ENCODE results near the gene EXD2. TPM values are rescaled to one million over a fixed set of nuclear protein-coding genes. Genes with fewer than 3 reads are reported as not detected.

The EXD2 gene
- total RNA-seq, 1 donor from 2014 or later: 28.0 TPM

DNA sequence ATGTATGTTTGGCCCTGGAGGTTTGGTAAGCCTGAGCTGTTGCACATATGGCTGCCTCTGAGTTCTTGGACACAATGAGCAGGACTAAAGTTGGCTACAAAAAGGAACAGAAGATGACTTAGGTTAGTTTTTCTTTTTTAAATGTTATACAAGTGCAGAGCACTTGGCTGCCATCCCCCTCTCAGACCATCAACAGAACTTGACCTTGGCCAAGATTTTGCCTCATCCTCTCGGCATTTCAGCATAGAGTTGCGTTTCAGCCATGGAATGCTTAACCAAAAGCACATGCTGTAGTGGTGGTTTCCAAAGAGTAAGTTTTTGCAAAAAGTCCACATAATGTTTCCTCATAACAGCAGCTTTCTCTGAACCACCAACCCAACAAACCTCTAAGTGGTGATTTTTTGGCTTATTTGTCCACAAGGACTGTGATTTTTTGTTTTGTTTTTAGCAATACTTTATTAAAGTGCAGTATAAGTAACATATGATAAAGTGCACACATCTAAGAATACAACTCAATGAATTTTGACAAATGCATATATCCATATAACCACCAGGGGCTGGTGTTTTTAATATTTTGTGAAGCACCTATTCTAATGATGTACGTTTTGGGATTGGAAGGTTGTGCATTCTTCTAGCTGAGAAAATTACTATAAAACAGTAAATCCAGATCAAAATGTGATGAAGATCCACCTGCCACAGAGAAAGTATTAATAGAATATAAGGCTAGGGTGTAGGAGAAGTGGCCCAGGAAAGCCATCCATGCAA, 56.6 kb downstream of the EXD2 start:
- no peak for DNase-seq (ENCODE audit: extremely low read depth, low read depth, low spot score)

DNA sequence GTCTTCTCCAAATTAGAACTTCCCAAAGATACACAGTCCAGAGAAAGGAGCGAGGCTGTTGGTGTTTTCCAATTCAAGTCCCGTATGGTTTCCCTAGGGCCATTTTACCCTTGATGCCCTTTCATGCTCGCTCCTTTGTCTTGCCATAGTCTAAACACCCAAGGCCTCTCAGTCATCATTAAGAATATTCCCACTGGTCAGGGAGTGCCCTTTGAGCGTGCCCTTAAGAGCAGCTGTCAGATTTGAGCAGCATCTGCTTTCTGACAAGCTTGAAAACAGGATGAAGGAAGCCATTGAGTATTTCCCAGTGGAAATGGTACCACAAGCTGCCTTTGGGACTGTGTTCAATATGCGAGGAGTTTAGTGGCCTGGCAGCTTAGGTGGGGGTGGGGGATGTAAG, 58.3 kb downstream of the EXD2 start:
- no peak for DNase-seq (ENCODE audit: extremely low read depth, low read depth, low spot score)

DNA sequence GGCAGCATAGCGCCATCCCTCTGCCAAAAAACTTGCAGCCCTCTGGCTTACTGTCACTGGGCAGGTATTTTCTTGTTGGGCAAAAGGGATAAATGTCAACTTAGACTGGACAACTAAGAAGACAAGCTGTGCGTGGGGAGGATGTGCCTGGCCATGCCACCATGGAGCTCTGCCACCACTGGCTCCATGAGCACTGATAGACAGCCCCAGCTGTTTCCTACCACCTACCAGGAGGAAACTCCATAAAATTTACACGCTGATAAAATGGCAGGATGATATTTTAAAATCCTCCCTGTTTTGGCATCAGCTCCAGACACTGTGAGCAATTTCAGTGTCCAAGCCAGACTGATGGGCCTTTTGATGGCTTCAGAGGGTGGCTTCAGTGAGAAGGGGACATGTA, 61.6 kb downstream of the EXD2 start:
- DNase-seq (ENCODE audit: extremely low read depth, low read depth, low spot score): no peak

DNA sequence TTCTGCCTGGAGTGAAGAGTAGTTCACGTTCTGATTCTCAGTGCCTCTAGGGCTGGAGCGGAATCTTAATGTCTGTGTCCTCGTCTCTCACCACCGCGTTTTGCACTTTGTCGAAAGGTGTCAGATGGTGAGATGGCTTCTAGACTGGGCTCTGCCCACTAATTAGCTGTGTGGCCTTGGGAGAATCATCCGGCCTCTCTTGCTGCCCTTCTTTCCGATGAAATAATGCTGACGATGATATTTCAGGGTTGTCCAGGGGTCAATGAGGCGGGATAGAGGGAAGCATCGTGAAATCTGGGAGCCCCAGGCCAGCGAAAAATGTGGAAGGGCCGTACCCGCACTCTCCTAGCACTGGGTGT, 67.8 kb downstream of the EXD2 start:
- no peak for DNase-seq (ENCODE audit: extremely low read depth, low read depth, low spot score)

DNA sequence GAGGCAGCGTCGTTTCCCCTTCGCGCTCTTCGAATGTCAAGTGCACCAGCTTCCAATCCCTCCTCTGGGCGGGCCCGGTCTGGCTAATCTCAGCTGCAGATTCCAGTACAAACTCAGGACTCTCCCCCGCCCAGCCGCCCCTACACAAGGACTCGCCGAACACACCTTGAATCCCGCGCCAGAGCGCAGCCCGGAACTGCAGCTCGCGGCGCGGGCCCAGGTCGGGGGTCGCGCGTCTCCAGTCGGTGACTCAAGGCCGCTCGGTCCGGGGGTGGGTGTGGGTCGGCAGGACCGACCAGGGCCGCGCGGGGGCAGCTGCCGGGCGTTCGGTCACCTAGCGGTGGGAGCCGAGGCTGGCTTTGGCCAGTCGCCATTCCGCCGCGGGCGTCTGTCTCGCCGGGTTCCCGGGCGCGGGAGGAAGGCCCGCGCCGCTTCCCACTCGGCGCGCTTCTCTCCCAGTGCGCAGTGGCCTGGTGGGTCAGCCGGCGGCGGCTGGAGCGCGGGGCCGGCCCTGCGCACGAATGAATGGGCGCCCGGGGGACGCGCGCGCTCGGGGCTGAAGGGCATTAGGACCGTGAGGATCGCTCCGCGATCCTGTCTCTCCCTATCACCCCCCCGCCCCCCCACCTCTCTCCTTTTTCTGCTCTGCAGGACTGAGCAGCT, 68.4 kb downstream of the EXD2 start, which contains the start of gene GALNT16:
Gene GALNT16, plus strand, starts transcription at position 632 of the 663 bp plus-strand sequence. CDS start 133 bp downstream, outside the sequence.
- no peak for DNase-seq (ENCODE audit: extremely low read depth, low read depth, low spot score)

DNA sequence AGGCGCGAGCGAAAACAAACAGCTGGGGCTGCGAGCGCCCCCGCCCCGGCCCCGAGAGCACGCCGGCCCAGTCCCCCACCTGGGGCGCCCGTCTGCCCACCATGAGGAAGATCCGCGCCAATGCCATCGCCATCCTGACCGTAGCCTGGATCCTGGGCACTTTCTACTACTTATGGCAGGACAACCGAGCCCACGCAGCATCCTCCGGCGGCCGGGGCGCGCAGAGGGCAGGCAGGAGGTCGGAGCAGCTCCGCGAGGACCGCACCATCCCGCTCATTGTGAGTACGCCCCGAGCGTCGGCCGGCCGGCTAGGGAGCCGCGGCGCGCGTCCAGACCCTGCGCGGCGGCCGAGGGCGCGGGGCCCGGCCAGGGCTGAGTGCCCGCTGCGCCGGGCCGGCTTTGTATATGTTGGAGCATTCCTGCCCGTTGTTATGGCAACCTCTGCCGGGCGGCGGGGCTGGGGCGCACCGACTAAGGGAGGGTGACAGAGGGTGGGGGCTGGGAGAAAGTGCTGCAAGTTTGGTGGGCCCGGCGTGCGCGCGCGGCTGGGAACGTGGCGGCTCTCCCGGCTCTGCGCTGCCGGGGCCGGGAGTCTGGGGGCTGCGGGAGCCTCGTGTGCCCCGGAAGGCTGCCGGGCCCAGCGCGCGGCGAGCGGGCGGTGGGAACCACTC, 69.0 kb downstream of the EXD2 start:
- DNase-seq (ENCODE audit: extremely low read depth, low read depth, low spot score): no peak

DNA sequence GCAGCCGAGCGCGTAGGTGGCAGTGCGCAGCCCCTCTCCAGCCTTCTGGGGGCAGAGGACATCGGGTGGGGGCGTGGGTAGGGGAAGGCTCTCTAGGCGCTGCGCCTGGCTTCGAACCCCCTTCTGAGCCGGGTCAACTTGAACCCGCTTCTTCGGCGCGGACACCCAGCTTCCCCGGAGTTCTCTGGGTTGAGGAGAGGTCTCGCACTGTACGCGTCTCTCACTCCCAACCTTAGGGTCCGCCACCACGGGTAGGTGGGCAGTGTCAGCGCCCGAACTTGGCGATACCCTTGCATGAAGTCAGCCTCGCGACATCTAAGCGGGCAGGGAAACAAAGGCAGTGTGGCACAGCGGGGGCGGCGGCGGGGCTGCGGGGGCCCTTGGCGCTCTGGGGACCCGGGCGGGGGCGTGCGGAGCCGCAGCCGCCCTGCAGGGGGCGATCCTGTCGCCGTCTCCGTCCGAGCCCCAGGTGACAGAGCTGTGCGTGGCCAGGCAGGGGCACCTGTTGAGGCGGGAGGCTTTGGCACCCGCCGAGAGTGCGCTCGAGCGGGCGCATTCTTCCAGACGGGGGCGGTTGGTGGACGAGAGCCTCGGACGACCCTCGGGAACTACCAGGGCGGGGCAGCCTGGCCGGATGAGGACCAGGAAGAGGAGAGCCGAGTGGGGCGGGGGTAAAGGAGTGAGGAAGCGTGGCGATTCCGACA, 69.7 kb downstream of the EXD2 start:
- DNase-seq (ENCODE audit: extremely low read depth, low read depth, low spot score): no peak

DNA sequence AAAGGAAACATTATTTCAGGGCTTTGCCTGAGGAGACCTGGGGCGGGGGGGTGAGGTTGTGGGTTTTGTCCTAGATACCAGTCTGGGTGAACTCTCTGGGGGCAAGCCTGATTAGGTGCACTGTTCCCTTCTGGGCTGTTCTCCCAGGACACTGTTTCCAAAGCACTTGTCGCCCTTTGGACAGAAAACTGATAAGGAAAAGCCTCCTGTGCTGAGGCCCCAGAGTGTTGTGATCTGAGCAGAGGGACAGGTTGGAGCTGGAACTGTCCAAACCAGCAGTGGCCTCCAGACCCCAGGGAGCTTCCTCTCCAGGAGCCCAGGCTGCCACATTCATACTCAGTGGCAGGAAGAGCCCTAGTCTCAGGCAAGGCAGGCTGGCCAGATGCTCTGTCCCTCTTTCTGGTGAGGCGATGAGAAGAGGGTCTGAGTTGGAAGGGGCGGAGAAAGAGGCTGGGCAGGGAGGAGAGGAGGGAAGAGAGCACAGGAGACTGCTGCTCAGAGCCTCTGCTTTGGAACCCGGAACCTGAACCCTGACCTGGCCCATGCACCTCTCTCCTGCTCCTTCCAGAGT, 70.5 kb downstream of the EXD2 start:
- DNase-seq (ENCODE audit: extremely low read depth, low read depth, low spot score): no peak

DNA sequence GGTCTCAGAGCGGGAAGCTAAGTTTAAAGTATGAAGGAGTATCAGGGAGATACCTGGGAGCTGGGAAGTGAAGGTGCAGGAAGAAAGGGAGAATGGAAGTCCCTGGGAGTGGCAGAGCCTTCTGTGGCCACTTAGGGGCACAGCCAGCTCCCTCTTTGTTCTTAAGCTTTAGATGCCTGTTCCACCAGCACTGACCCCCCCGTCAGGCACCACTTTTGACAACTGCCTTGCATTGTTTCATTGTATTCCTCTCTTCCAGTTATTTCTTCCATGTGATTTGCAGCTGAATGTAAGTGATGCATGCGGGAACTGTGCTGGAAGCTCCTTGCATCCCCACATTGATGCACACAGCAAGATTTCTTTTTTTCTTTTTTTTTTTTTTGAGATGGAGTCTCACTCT, 71.2 kb downstream of the EXD2 start:
- DNase-seq (ENCODE audit: extremely low read depth, low read depth, low spot score): no peak

DNA sequence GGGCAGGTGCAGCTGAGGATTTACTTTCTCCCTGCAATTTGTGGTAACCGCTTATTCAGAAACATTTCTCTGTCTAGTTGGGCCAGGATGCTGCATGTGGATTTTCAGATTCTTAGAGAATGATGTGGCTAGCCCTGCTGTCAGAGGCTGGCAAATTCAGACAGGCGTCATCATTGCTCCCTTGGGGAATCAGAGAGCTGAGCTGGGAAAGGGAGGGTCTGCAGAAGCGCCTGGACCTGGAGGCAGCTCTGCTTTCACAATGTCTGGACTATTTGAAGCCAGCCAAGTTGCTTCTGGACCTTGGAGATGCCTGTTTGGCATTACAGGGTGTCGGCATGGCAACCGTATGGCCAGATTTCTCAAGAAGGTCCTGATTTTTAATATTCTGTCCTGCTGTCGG, 72.1 kb downstream of the EXD2 start:
- DNase-seq (ENCODE audit: extremely low read depth, low read depth, low spot score): no peak

DNA sequence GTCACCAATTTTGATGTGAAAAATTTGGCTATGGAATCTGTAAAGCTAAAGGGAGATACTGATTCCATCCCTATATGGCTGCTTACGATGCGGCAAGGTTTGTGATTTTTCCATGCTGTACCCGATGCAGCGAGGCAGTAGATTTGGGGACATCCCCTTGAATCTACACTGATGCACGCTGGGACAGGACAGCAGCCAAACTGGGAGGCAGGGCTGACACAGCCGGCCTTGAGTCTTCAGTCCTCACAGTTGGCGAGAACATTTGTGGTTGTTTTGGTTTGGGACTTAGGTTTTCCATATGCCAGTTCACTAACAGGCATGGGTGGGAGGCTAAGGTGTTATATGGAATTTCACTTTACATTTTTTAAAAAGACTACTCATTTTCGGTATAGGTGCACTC, 72.5 kb downstream of the EXD2 start:
- no peak for DNase-seq (ENCODE audit: extremely low read depth, low read depth, low spot score)

DNA sequence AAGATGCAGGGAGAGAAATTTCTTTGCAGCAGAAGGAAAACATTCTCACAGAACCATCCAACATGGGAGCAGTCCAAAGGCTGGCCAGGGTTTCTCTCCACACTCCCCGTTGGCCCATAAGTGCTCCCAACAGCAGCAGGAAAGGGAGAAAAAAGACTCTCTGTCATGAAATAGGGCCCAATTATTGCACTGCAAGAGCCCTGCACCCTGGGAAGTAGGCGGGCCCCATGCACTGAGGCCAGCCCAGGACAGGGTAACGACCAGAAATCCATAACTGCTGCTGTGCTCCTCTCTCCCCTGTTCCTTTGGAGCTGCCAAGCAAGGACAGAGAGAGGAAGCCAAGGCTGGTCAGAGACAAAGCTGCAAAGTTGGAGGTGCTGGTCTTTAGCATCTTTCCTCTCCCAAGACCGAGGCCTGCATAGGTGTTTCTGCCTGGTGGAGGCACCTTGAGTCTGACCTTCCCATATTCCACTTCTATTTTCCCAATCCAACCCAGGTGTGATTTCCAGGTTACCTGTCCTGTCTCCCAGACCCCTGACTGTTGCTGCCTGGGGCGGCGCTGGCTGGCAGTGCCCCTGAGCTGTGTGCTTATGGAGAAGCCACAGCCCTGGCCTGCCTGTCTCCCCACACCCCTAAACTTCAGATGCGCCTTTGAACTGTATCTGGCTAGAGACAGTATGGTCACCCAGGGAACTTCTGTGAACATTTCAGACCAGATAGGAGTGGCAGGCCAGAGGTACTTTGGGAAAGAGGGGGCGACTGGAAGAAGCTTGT, 75.5 kb downstream of the EXD2 start:
- no peak for DNase-seq (ENCODE audit: extremely low read depth, low read depth, low spot score)

DNA sequence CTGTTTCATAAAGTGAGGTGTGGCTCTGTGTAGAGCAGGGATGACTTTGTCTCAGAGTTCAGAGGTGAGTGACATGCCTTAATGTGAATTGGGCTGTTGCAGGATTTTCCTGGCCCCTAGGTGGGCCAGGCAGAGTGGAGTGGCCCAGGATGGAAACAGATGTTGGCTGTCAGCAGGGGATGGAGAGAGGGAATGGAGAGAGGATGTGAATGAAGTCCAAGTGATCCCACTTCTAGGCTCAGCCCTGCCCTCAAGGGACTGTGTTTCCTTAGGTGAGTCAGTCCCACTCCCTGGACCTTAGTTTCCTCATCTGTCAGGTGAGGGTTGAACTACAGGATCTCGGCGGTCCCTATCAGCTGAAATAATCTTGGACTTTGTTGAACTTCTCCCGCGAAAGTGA, 76.2 kb downstream of the EXD2 start:
- no peak for DNase-seq (ENCODE audit: extremely low read depth, low read depth, low spot score)

DNA sequence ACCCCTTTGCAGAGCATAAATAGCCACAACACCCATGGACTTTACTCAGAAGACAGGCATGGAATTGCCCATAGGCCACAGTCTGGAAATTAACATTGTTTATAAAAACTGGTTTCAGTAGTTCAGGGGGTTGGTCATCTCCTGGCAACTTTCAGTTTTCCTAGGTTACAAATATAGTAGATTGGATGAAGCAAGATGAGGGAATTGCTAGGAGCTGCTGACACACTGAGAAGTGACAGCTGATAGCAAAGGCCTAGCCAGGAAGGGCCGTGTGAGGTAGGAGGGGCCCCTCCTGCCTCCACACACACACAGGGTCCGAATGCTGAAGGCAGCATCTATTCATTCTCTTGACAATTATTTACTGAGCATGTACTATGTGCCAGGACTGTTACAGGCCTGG, 76.9 kb downstream of the EXD2 start:
- DNase-seq (ENCODE audit: extremely low read depth, low read depth, low spot score): no peak

DNA sequence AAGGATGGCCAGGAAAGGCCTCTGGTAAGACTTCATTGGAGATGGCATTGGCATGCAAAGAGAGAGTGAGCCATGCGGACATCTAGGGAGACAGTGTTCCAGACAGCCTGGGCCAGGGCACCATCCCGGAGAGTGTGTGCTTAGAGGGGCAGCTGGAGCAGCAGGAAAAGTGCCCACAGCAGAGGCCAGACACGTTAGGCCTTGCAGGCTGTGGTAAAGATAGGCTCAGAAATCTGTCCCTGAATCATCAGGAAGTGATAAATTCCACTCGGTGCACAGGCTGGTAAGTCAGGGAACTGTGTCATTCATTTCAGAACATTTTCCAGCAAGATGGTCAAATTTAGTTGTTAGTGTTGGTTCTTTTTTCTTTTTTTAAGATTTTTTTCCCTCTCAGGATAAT, 77.5 kb downstream of the EXD2 start:
- DNase-seq (ENCODE audit: extremely low read depth, low read depth, low spot score): no peak

DNA sequence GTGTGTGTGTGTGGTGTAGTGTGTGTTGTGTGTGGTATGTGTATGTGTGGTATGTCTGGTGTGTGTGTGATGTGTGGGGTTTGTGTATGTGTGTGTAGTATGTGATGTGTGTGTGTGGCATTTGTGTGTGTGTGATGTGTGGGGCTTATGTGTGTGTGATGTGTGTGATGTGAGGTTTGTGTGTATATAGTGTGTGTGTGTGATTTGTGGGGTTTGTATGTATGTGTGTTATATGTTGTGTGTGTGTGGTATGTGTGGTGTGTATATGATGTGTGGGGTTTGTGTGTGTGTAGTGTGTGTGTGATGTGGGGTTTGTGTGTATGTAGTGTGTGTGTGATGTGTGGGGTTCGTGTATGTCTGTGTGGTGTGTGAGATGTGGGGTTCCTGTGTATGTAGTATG, 78.1 kb downstream of the EXD2 start:
- no peak for DNase-seq (ENCODE audit: extremely low read depth, low read depth, low spot score)

DNA sequence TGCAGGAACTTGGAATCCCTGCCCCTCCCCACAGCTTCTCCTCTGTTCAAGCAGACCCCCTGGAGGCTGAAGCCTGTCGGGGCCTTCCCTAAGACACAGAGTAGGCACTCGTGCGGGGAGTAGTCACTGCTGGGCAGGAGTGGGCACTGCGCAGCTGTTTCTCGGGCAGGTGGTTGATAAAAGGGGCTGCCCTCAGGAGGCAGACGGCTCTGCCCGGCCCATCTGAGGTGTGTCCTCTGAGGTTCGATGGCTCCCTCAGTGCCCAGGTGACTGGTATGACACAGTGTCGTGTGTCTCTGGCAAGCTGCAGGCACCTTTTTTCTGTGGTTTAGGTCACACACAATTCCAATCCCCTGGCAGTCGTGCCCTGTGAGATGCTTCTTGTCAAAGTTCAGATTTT, 78.8 kb downstream of the EXD2 start:
- no peak for DNase-seq (ENCODE audit: extremely low read depth, low read depth, low spot score)

DNA sequence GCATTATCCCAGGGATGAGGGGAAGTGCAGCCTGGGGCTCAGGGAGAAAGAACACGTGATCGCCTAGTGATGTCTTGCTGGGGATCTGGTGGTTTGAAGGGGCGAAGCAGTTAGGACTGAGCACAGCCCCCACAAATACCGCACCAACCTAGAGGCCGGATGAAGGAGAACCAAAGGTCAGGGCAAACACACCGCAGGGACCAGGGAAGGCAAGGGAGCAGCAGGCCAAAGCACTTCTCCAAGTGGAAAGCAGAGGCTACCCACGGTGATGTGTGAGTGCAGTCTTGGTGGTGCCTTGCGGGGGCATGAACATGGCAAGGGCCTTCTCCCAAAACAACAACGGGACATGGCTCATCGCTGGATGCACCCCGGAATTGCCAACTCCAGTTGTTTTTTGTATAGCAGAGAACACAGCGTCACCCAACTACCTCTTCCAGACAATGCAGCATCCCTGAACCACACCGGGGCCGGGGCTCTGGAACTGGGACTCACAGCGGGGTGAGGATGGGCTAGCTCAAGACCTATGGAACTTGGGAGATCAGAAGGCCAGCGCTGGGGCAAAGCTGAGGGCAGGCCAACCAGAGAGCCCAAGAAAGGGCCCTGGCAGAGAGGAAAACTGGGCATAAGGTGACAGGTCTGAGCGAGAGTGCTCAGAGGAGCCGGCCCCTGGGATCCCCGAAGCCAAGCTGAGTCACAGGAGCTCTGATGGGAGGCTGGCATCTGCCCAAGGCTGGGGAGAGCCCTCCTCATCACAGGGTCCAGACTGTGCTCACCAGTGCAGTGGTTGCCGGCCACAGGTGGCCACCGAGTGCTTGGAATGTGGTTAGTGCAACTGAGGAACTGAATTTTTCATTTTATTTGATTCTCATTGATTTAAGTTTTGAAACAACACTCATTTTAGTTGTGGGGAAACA, 79.8 kb downstream of the EXD2 start:
- DNase-seq (ENCODE audit: extremely low read depth, low read depth, low spot score): no peak

DNA sequence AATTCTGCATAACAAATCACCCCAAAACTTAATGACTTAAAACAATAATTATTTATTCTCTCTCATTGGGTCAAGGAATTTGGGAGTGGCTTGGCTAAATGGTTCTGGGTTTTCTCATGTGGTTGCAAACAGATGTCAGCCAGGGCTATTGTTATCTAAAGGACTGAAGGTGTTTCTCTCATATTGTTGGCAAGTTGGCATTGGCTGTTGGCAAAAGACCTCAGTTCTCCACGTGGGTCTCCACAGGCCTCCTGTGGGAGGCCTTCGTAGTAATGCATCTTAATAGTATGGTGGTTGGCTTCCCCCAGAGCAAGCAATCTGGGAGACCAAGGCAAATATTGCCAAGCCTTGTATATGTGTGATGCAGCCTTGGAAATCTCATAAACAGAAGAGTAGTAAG, 83.0 kb downstream of the EXD2 start:
- no peak for DNase-seq (ENCODE audit: extremely low read depth, low read depth, low spot score)
